ENCODE data around the gene TLE3.

- TF ChIP-seq TCF12 (IDR thresholded peaks at IDR 0.05) (no peak), TCF12 (CRISPR knock-in tag; IDR thresholded peaks at IDR 0.05) (no peak), ZMAT3 (CRISPR knock-in tag; conservative IDR thresholded peaks at IDR 0.05) (no peak), ETV5 (CRISPR knock-in tag; IDR thresholded peaks at IDR 0.05; ENCODE audit: borderline replicate concordance) (no peak), TCF7L2 (IDR thresholded peaks at IDR 0.05; ENCODE audit: low read depth, low read length) (no peak), EZH2 (conservative IDR thresholded peaks at IDR 0.05; ENCODE audit: low read depth, low read length) (no peak), POLR2A (IDR thresholded peaks at IDR 0.05; ENCODE audit: insufficient read depth in 1 of 2, low read depth in 2 of 2, low read length in 2 of 2) (no peak)
These were observed 13.8 kb downstream of the TLE3 start for GRCh38 chr15:70083946-70084345.
